BLaER1 (cell line): ENCODE results near the gene ATG12.
"Not testable (repeated sequence)": the region's sequence is repeated elsewhere in the genome, so short reads cannot be mapped to it uniquely, and the experiment has no call there.

Experiments used
- H3K27ac ChIP-seq: shearing (Covaris generic); formaldehyde crosslinking; 2 replicates; pipeline ENCODE4 v1.8.1; 2022
- H3K27me3 ChIP-seq: shearing (Covaris generic); formaldehyde crosslinking; 2 replicates; pipeline ENCODE4 v1.8.1; 2022
- H3K36me3 ChIP-seq: shearing (Covaris generic); formaldehyde crosslinking; 2 replicates; pipeline ENCODE4 v1.8.1; 2022
- H3K4me1 ChIP-seq: shearing (Covaris generic); formaldehyde crosslinking; 2 replicates; pipeline ENCODE4 v1.8.1; 2022
- H3K4me2 ChIP-seq: shearing (Covaris generic); formaldehyde crosslinking; 2 replicates; pipeline ENCODE4 v1.8.1; 2022
- H3K4me3 ChIP-seq: shearing (Covaris generic); formaldehyde crosslinking; 2 replicates; pipeline ENCODE4 v1.8.1; 2022
- H3K9ac ChIP-seq: shearing (Covaris generic); formaldehyde crosslinking; 2 replicates; pipeline ENCODE4 v1.8.1; 2022
- H3K9me3 ChIP-seq: shearing (Covaris generic); formaldehyde crosslinking; 2 replicates; pipeline ENCODE4 v1.8.1; 2022
- H4K20me1 ChIP-seq: shearing (Covaris generic); formaldehyde crosslinking; 2 replicates; pipeline ENCODE4 v1.8.1; 2022
- Cebpa-rat ChIP-seq: shearing (Covaris generic); IDR thresholded peaks from 2 replicates; pipeline ENCODE4 v1.8.1; 2022

The ATG12 gene

DNA sequence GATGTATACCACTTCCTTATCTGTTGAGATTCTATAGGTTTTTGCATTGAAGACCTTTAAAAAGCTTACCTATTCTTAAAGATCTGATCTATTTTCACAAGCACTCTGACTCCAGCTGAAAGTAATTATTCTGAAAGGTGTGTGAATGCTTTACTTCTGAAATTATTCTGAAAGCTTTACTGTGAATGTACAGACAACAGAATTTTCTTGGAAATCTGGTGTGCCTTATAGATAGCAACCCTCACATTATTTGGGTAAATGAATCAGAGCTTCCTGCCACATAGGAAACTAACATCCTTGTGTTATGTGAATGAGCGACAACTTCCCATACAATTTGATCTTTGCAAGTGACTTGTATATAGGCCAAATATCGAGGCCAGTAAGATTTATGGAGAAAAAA is 31.4 kb downstream of the ATG12 start:
- Histone ChIP-seq H3K9me3 (peaks cover 10% of the 10 kb centered on the region), H3K27me3 (peaks cover 20% of the 10 kb centered on the region), H3K9ac (no peak overlapping the region), H3K4me2 (no peak overlapping the region), H3K4me1 (peaks cover 2% of the 10 kb centered on the region), H4K20me1 (no peaks in the 10 kb centered on the region), H3K36me3 (no peaks in the 10 kb centered on the region), H3K27ac (no peak overlapping the region), H3K4me3 (no peak overlapping the region)
- TF ChIP-seq Cebpa-rat: no peak

DNA sequence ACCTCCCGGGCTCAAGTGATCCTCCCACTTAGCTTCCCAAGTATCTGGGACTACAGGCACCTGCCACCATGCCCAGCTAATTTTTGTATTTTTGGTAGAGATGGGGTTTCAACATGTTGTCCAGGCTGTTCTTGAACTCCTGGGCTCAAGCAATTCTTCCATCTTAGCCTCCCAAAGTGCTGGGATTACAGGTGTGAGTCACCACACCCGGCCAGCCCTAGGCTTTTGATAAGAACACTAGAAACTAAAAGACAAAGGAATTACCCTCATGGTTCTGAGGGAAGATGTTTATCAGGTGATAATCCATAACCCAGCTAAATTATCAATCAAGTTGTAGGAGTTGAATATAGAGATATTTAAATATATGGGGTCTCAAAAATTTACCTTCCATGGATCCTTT is 33.3 kb downstream of the ATG12 start:
- H3K9ac ChIP-seq, H3K4me3 ChIP-seq: not testable (repeated sequence)

DNA sequence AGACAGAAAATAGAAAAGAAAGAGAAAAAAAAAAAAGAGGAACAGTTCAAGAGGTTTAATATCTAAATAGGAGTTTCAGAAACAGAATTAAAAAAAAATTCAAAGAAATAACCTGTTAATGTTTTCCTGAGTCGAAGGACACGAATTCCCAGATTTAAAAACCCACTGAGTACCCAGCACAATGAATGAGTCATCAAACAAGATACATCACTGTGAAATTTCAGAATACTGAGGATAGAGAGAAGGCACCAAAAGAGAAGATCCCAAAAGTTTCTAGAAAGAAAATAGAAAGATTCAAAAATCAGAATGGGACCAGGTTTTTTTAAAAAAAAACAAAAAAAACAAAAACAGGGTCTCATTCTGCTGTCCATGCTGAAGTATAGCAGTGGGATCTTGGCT is 33.7 kb downstream of the ATG12 start:
- Histone ChIP-seq H3K27ac (no peak overlapping the region), H3K9me3 (no peaks in the 10 kb centered on the region), H4K20me1 (no peaks in the 10 kb centered on the region), H3K27me3 (no peaks in the 10 kb centered on the region), H3K36me3 (no peaks in the 10 kb centered on the region), H3K9ac (no peak overlapping the region), H3K4me1 (no peaks in the 10 kb centered on the region; the same call in 1 of the 2 replicates), H3K4me2 (no peak overlapping the region), H3K4me3 (no peak overlapping the region)
- no peak for TF ChIP-seq Cebpa-rat

More for the DNA sequence above, 33.3 kb downstream of the ATG12 start:
- not testable (repeated sequence) for H4K20me1 ChIP-seq, H3K4me1 ChIP-seq, H3K27ac ChIP-seq, H3K36me3 ChIP-seq, H3K27me3 ChIP-seq, H3K9me3 ChIP-seq, H3K4me2 ChIP-seq

DNA sequence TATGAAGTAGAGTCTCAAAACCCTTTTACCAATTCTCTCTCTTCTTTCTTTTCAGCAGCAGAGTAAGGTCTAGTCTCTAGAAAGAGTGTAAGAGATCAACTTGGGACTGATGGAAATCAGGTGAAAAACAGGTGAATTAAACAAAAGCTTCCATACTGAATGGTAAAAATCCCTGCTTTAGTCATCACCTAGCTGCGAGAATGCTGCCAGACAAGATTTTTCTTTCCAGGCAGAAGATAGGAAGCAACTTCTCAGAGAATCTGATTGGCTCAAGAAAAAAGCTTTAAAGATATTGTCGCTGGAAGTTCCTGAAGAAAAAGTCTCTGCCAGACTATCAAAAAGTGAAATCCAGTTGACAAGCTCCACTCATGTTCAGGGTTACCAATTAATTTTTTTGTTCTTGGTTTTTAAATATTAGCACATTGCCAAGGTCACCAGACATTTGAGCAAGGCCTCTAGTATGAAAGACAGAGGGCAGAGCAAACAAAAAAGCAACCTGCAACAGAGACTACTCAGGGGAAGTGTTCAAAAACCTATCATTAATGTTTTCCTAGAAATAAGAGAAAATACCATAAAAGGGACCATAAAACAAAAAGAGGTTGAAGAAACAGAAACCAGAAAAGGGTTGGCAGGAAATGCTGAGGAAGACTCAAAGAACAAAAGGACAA is 34.2 kb downstream of the ATG12 start:
- TF ChIP-seq Cebpa-rat: no peak
- no peaks in the 10 kb centered on the region for H3K27me3 ChIP-seq
- H3K27ac ChIP-seq: no peak overlapping the region

DNA sequence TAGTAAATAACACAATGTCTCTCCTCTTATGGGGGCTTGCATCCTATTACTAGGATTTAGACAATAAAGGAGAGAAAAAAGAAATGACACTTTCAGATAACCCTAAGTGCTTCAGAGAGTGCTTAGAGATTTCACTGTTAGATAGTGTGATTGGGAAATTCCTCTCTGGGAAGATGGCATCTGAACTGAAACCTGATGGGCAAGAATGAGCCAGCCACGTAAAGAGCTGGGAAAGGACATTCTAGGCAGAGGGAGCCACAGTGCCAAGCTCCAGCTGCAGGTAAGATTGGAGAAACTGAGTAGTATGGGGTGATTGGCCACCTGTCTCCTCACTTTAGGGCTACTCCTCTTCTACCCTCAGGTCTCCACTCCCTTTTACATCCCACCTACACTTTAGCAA is 39.4 kb downstream of the ATG12 start:
- H3K27me3 ChIP-seq: no peaks in the 10 kb centered on the region
- no peaks in the 10 kb centered on the region for H3K36me3 ChIP-seq
- H3K4me1 ChIP-seq: no peaks in the 10 kb centered on the region
- H3K9me3 ChIP-seq: no peaks in the 10 kb centered on the region
- H3K4me3 ChIP-seq: no peak overlapping the region
- H4K20me1 ChIP-seq: no peaks in the 10 kb centered on the region
- no peak overlapping the region for H3K27ac ChIP-seq
- no peak overlapping the region for H3K4me2 ChIP-seq
- H3K9ac ChIP-seq: no peak overlapping the region
- no peak for TF ChIP-seq Cebpa-rat

More for the DNA sequence above, 34.2 kb downstream of the ATG12 start:
- H3K36me3 ChIP-seq: no peaks in the 10 kb centered on the region
- H3K4me1 ChIP-seq: no peaks in the 10 kb centered on the region; the same call in 1 of the 2 replicates
- H3K4me2 ChIP-seq: no peak overlapping the region
- H4K20me1 ChIP-seq: no peaks in the 10 kb centered on the region
- no peak overlapping the region for H3K9ac ChIP-seq
- H3K9me3 ChIP-seq: no peaks in the 10 kb centered on the region
- H3K4me3 ChIP-seq: no peak overlapping the region

DNA sequence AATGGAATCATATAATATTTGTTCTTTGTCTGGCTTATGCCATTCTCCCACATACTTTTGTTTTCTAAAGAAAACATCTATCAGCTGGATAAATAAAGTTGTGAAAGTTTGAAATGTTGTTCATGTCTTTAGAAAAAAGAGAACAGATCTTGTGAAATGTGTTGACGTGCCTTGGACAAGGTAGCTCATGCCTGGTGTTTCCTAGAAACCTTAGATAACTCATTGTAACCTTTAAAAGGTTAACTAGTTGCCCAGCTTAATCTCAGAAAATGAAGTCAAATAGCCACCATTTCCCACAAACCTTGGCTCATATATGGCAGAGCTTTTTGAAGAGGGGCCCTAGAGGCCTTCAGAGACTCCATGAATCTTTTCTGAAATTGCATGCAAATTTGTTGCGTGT is 40.2 kb downstream of the ATG12 start:
- Histone ChIP-seq H3K4me3 (no peak overlapping the region), H3K9me3 (no peaks in the 10 kb centered on the region), H3K4me2 (no peak overlapping the region), H4K20me1 (no peaks in the 10 kb centered on the region), H3K27me3 (no peaks in the 10 kb centered on the region), H3K36me3 (no peaks in the 10 kb centered on the region), H3K4me1 (no peaks in the 10 kb centered on the region), H3K27ac (no peak overlapping the region), H3K9ac (no peak overlapping the region)
- TF ChIP-seq Cebpa-rat: no peak

DNA sequence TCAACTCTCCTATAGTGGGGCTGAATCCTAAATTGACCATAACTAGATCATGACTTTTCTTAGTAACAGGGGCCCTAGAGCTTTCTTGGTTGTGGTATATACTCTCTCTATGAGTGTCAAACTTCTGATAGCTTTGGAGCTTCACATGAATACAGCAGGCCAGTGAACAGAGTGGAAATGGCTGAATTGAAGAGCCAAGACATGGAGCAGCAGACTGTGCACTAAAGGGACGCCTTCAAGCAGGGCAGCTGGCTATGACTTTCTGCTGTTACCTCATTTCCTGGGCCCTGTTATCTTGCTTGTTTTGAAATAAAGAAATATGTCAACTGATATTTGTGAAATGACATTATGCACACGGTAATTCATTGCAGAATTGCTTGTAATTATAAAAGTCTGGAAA is 41.3 kb downstream of the ATG12 start:
- H3K4me1 ChIP-seq: no peaks in the 10 kb centered on the region
- H4K20me1 ChIP-seq: no peaks in the 10 kb centered on the region
- H3K9me3 ChIP-seq: no peaks in the 10 kb centered on the region
- no peaks in the 10 kb centered on the region for H3K27me3 ChIP-seq
- no peak overlapping the region for H3K4me2 ChIP-seq
- no peaks in the 10 kb centered on the region for H3K36me3 ChIP-seq
- no peak overlapping the region for H3K27ac ChIP-seq
- no peak overlapping the region for H3K4me3 ChIP-seq
- TF ChIP-seq Cebpa-rat: no peak
- no peak overlapping the region for H3K9ac ChIP-seq

DNA sequence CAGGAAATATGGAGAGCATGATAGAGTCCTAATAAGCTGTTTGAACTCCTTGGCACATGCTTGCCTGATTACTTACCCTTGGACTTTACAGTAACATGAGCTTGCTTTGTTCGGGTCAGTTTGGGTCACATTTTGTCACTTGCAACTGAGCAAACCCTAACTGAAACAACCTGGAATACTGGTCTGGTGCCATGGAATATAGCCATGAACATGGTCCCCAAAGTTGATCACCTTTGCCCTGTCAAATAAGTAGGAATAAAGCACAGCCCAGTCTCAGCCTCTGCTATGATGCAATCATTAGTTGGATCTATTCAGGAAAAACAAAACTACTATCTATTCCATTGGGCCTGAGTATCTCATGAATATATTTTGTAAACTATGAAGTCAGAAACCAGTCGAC is 43.1 kb downstream of the ATG12 start:
- Histone ChIP-seq H3K27me3 (no peaks in the 10 kb centered on the region), H3K9me3 (no peaks in the 10 kb centered on the region), H4K20me1 (no peaks in the 10 kb centered on the region), H3K4me3 (no peak overlapping the region), H3K9ac (no peak overlapping the region), H3K36me3 (no peaks in the 10 kb centered on the region), H3K4me2 (no peak overlapping the region), H3K27ac (no peak overlapping the region), H3K4me1 (no peaks in the 10 kb centered on the region)
- TF ChIP-seq Cebpa-rat: no peak

DNA sequence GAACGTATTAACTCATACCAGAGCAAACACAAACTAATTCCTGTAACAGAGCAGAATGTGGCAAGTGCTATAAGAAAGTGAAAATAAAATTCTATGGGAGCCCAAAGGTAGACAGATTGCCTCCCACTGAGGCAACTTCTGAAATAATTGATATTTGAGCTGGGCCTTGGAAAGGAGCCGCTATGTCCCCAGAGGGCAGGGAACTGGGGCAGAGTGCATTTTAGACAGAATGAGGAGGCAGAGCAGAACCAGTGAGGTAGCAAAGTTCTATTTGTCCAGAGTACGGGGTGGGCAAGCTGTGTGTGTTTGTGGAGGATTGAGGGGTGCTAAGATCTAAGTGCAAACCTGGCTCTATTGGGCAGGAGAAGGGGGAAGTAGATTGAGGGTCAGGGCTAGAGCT is 44.7 kb downstream of the ATG12 start:
- no peak overlapping the region for H3K4me2 ChIP-seq
- TF ChIP-seq Cebpa-rat: no peak
- H3K27ac ChIP-seq: no peak overlapping the region
- H4K20me1 ChIP-seq: no peaks in the 10 kb centered on the region
- H3K4me1 ChIP-seq: no peaks in the 10 kb centered on the region
- no peak overlapping the region for H3K4me3 ChIP-seq
- no peak overlapping the region for H3K9ac ChIP-seq
- no peaks in the 10 kb centered on the region for H3K9me3 ChIP-seq
- H3K27me3 ChIP-seq: no peaks in the 10 kb centered on the region
- H3K36me3 ChIP-seq: no peaks in the 10 kb centered on the region

DNA sequence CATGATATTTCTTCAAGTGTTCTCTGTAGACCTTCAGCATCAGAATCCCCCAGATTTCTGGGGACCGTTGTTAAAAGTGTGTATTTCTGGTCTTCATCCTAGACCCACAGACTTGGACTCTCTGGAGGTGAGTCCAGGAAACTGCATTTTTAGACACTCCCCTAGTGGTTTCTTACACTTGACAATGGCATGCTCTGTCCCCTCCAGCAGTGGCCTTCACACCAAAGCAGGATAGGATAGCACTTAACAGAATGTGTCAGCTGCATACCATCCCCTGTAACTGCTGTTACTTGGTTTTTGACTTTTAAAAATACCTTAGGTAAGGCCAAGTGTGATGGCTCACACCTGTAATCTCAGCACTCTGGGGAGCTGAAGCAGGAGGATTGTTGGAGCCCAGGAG is 45.7 kb downstream of the ATG12 start:
- Histone ChIP-seq H4K20me1 (no peaks in the 10 kb centered on the region), H3K9me3 (no peaks in the 10 kb centered on the region), H3K9ac (no peak overlapping the region), H3K4me2 (no peak overlapping the region), H3K4me1 (no peaks in the 10 kb centered on the region), H3K36me3 (no peaks in the 10 kb centered on the region), H3K4me3 (no peak overlapping the region), H3K27me3 (no peaks in the 10 kb centered on the region), H3K27ac (no peak overlapping the region)
- TF ChIP-seq Cebpa-rat: no peak

DNA sequence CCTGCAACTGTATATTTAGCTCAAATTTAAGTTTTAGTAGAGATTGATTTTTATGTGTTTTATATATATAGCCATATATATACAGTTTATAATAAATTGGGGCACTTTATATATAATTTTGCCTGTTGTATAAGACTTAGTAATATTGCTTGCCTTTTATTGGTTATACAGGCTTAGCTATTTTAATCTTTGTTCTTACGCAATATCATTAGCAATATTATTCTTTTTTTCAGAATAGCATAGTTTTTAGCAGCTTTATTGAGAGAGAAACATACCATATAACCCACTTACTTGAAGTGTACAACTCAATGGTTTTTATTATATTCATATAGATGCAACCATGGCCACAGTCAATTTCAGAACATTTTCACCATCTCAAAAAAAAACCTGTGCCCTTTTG is 52.9 kb downstream of the ATG12 start:
- no peaks in the 10 kb centered on the region for H3K36me3 ChIP-seq
- no peak overlapping the region for H3K4me3 ChIP-seq
- no peak overlapping the region for H3K9ac ChIP-seq
- no peaks in the 10 kb centered on the region for H4K20me1 ChIP-seq
- H3K27ac ChIP-seq: no peak overlapping the region
- H3K4me1 ChIP-seq: no peaks in the 10 kb centered on the region
- H3K4me2 ChIP-seq: no peak overlapping the region
- H3K9me3 ChIP-seq: no peaks in the 10 kb centered on the region
- H3K27me3 ChIP-seq: no peaks in the 10 kb centered on the region
- no peak for TF ChIP-seq Cebpa-rat
